ENCODE data around the gene TBX6. TPM values are rescaled to one million over a fixed set of nuclear protein-coding genes. Genes with fewer than 3 reads are reported as not detected.

TBX6 gene
- total and polyA plus RNA-seq, 2 of the 4 experiments (the other 2 are of a cell fraction) = 0.10 TPM; not detected in 1

DNA sequence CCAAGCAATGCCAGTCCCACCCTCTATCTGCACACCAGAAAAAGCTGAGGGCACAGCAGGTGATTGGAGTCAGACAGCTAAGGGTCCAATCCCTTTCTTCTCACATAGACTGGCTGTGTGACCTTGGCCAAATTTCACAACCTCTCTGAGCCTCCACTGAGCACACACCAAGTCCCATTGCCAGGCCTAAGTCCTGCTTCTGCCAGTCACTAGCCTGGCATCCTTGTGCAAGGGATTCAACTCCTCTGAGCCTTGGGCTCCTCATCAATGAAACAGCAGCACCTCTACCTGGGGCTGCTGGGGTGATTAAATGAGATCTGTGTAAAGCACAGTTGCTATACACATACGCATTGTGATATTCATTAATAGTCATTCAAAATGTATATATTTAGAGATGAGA lies 45.1 kb downstream of the TBX6 start:
- Histone ChIP-seq H3K23ac (ENCODE audit: low read depth, low read length) (no peak overlapping the region), H3K4me3 (ENCODE audit: insufficient read depth, low read depth, low read length) (no peak overlapping the region), H3K27me3 (ENCODE audit: control insufficient read depth, insufficient read depth, low read length) (peaks cover 2% of the 10 kb centered on the region; the same call in 1 of the 2 replicates), H4K5ac (ENCODE audit: low read depth, low read length) (no peak overlapping the region), H4K8ac (ENCODE audit: low read depth in 2 of 2, low read length in 2 of 2) (no peak overlapping the region), H2BK15ac (ENCODE audit: low read depth, low read length) (no peak overlapping the region), H4K91ac (ENCODE audit: insufficient read depth, low read depth, low read length) (no peak overlapping the region), H3K9me3 (ENCODE audit: control insufficient read depth, insufficient read depth, low read length) (no peaks in the 10 kb centered on the region), H2AK9ac (replicated peaks; ENCODE audit: low read depth, low read length, poor library complexity) (no peak overlapping the region), H3K18ac (ENCODE audit: low read depth, low read length) (no peak overlapping the region), H3K9me1 (ENCODE audit: insufficient read depth, low read length) (peaks cover 7% of the 10 kb centered on the region), H3K4me2 (ENCODE audit: low read depth, low read length) (no peak overlapping the region), H4K20me1 (ENCODE audit: insufficient read depth, low read length) (no peaks in the 10 kb centered on the region; the same call in 1 of the 2 replicates), H2AK5ac (ENCODE audit: low read depth, low read length) (no peak overlapping the region), H2BK120ac (ENCODE audit: low read depth, low read length) (no peak overlapping the region), H2BK20ac (ENCODE audit: low read depth, low read length) (no peak overlapping the region), H3K36me3 (ENCODE audit: control insufficient read depth, insufficient read depth, low read length) (no peaks in the 10 kb centered on the region), H3K56ac (ENCODE audit: extremely low read depth, insufficient read depth, low read length) (no peak overlapping the region), H2AFZ (replicated peaks; ENCODE audit: low read length, poor library complexity) (no peak overlapping the region), H3K27ac (ENCODE audit: insufficient read depth, low read length) (no peak overlapping the region), H2BK5ac (ENCODE audit: low read depth, low read length, poor library complexity, severe bottlenecking) (no peak overlapping the region), H3K4me1 (ENCODE audit: control insufficient read depth, insufficient read depth, low read length) (no peaks in the 10 kb centered on the region), H3K4ac (ENCODE audit: low read depth, low read length) (no peak overlapping the region), H3K79me1 (ENCODE audit: low read depth in 1 of 2, low read length in 2 of 2) (peaks cover 0 to 6% of the 10 kb centered on the region in 2 experiments; a peak in 2 of 4 replicates), H3K9ac (ENCODE audit: low read depth, low read length) (no peak overlapping the region), H3K14ac (replicated peaks; ENCODE audit: low read depth, low read length) (no peak overlapping the region)
- ChIA-PET POLR2A (ENCODE audit: unreplicated experiment) (no interaction called here), CTCF (no interaction called here)
- no TSS peak for BruUV-seq (replicated peaks)
- TF ChIP-seq RCOR1 (IDR thresholded peaks at IDR 0.05; ENCODE audit: insufficient replicate concordance, low read length) (no peak), RFX5 (IDR thresholded peaks at IDR 0.05; ENCODE audit: low read depth, low read length) (no peak), USF2 (IDR thresholded peaks at IDR 0.05; ENCODE audit: low read depth, low read length) (no peak), MAFK (IDR thresholded peaks at IDR 0.05; ENCODE audit: low read depth, low read length) (no peak), POLR2A (IDR thresholded peaks at IDR 0.05; ENCODE audit: low read depth, low read length) (no peak), SMC3 (IDR thresholded peaks at IDR 0.05; ENCODE audit: low read depth, low read length) (no peak), FOS (IDR thresholded peaks at IDR 0.05; ENCODE audit: low read depth, low read length) (no peak), NFE2L2 (IDR thresholded peaks at IDR 0.05; ENCODE audit: low read depth, low read length) (no peak), ELK1 (IDR thresholded peaks at IDR 0.05; ENCODE audit: borderline replicate concordance, low read depth, low read length) (no peak), BHLHE40 (IDR thresholded peaks at IDR 0.05; ENCODE audit: low read depth, low read length) (no peak), CHD1 (IDR thresholded peaks at IDR 0.05; ENCODE audit: low read depth, low read length) (no peak), MAZ (IDR thresholded peaks at IDR 0.05; ENCODE audit: borderline replicate concordance, low read depth, low read length) (no peak), CEBPB (IDR thresholded peaks at IDR 0.05; ENCODE audit: low read depth, low read length) (no peak), MXI1 (IDR thresholded peaks at IDR 0.05; ENCODE audit: borderline replicate concordance, low read depth, low read length) (no peak), RAD21 (IDR thresholded peaks at IDR 0.05; ENCODE audit: low read length) (no peak)
- TF ChIP-seq, protein P1, sequence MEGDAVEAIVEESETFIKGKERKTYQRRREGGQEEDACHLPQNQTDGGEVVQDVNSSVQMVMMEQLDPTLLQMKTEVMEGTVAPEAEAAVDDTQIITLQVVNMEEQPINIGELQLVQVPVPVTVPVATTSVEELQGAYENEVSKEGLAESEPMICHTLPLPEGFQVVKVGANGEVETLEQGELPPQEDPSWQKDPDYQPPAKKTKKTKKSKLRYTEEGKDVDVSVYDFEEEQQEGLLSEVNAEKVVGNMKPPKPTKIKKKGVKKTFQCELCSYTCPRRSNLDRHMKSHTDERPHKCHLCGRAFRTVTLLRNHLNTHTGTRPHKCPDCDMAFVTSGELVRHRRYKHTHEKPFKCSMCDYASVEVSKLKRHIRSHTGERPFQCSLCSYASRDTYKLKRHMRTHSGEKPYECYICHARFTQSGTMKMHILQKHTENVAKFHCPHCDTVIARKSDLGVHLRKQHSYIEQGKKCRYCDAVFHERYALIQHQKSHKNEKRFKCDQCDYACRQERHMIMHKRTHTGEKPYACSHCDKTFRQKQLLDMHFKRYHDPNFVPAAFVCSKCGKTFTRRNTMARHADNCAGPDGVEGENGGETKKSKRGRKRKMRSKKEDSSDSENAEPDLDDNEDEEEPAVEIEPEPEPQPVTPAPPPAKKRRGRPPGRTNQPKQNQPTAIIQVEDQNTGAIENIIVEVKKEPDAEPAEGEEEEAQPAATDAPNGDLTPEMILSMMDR (conservative IDR thresholded peaks at IDR 0.05; ENCODE audit: low read depth, low read length) = no peak
- no CpG with 5 or more reads among the region's 1 CpG for WGBS, 2 experiments (ENCODE audit: extremely low coverage in 2 of 2, insufficient read length in 1 of 2)
- DNase-seq (no peak), ATAC-seq (ENCODE audit: low read depth) (no peak)
- in situ Hi-C loops (cut with MboI; ENCODE audit: low sequenced_read_pairs) = no loop called here
- dilution Hi-C loops (cut with HindIII; ENCODE audit: low sequenced_read_pairs, unreplicated experiment) = no loop called here
- intact Hi-C loops (cut with micrococcal nuclease) = no loop called here
